Activated naive CD8-positive, alpha-beta T cell treated with anti-CD3 and anti-CD28 coated beads, Interleukin-2, amount 10 ng/mL, durations not matched to agents 7 days and 5 days (primary cell): ENCODE data around the gene FKBP3. TPM values are rescaled to one million over a fixed set of nuclear protein-coding genes. Genes with fewer than 3 reads are reported as not detected.

Experiments used
- ATAC-seq: fragments of 150-1000 bp; cut with Tn5 transposase; one replicate; pipeline ENCODE4 v1.10.0; 2021; ENCODE audit warnings: low read depth, moderate library complexity
- POLR2A ChIA-PET: fragments of 350-600 bp; sonication (Branson Sonifier 250); formaldehyde crosslinking; loops from one replicate; lab custom pipeline; 2021; ENCODE audit warnings: antibody characterized with exemption; lab: Charles Lee
- DNase-seq: peaks from one replicate; pipeline ENCODE4 v3.0.0; 2021
- H3K27ac Mint-ChIP-seq: one replicate; pipeline ENCODE4 v1.8.0; 2022; ENCODE audit warnings: mild to moderate bottlenecking, mixed read lengths
- H3K27me3 Mint-ChIP-seq: one replicate; pipeline ENCODE4 v1.8.0; 2022; ENCODE audit warnings: mild to moderate bottlenecking, moderate library complexity, mixed read lengths
- H3K36me3 Mint-ChIP-seq: one replicate; pipeline ENCODE4 v1.8.0; 2021; ENCODE audit warnings: mild to moderate bottlenecking, mixed read lengths
- H3K4me1 Mint-ChIP-seq: one replicate; pipeline ENCODE4 v1.8.0; 2021; ENCODE audit warnings: mixed read lengths
- H3K4me3 Mint-ChIP-seq: one replicate; pipeline ENCODE4 v1.8.0; 2022; ENCODE audit warnings: mild to moderate bottlenecking, moderate library complexity, mixed read lengths
- H3K9me3 Mint-ChIP-seq: one replicate; pipeline ENCODE4 v1.8.0; 2021; ENCODE audit warnings: mixed read lengths
- total RNA-seq, 2 experiments: library from RNA; stranded (reverse); gene quantifications; one replicate each; pipeline ENCODE4 v1.2.3, GENCODE V29; 2021

The FKBP3 gene
- total RNA-seq, 2 experiments from 2014 or later, result 65.7 to 67.1 TPM

GRCh38 chr14:45070215-45070614 is 64.1 kb downstream of the FKBP3 start:
- peaks cover 2% of the 10 kb centered on the region for H3K36me3 Mint-ChIP-seq
- POLR2A ChIA-PET, result no interaction called here
- H3K4me1 Mint-ChIP-seq, result no peaks in the 10 kb centered on the region
- H3K27me3 Mint-ChIP-seq, result no peaks in the 10 kb centered on the region
- no peak for DNase-seq
- H3K4me3 Mint-ChIP-seq, result no peak overlapping the region
- no peak for ATAC-seq
- H3K9me3 Mint-ChIP-seq, result no peaks in the 10 kb centered on the region
- H3K27ac Mint-ChIP-seq, result no peak overlapping the region

- POLR2A ChIA-PET, result no interaction called here
- no peak overlapping the region for H3K4me3 Mint-ChIP-seq
- H3K4me1 Mint-ChIP-seq, result no peaks in the 10 kb centered on the region
- no peaks in the 10 kb centered on the region for H3K9me3 Mint-ChIP-seq
- ATAC-seq, result no peak
- no peak overlapping the region for H3K27ac Mint-ChIP-seq
- peaks cover 4% of the 10 kb centered on the region for H3K36me3 Mint-ChIP-seq
- DNase-seq, result no peak
- H3K27me3 Mint-ChIP-seq, result no peaks in the 10 kb centered on the region
Observed at GRCh38 chr14:45068396-45068795, 65.9 kb downstream of the FKBP3 start.

DNA sequence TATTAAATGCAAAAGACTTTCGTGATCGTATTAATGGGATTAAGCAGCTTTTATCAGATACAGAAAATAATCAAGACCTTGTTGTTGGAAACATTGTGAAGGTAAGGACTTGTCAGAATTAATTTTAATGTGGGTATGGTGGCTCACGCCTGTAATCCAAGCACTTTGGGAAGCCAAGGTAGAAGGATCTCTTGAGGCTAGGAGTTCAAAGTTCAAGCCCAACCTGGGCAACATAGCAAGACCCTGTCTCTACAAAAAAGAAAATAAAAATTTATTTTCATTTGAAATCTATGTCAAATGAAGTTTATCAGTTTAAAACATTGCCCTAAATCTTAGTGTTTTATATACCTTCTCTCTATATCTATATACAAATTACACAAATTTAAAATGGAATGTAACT is 67.6 kb downstream of the FKBP3 start:
- ATAC-seq, result no peak
- no peaks in the 10 kb centered on the region for H3K4me1 Mint-ChIP-seq
- no peak overlapping the region for H3K4me3 Mint-ChIP-seq
- POLR2A ChIA-PET, result no interaction called here
- DNase-seq, result no peak
- no peaks in the 10 kb centered on the region for H3K27me3 Mint-ChIP-seq
- H3K36me3 Mint-ChIP-seq, result peaks cover 6% of the 10 kb centered on the region
- no peaks in the 10 kb centered on the region for H3K9me3 Mint-ChIP-seq
- H3K27ac Mint-ChIP-seq, result no peak overlapping the region

DNA sequence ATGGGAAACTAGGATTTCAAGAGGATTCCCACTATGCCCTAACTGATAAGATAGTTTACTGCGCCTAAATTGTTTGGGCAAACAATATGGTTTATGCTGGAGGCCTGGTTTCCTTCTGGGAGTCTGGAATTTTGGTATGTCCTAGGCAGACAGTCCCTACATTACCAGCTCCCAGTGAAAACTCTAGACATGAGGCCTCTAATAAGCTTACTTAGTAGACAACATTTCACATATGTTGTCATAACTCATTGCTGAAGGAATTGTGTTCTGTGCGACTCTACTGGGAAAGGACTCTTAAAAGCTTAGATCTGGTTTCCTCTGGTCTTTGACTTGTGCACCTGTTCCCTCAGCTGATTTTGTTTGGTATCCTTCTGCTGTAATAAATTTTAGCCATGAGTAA is 68.3 kb downstream of the FKBP3 start:
- no peak overlapping the region for H3K27ac Mint-ChIP-seq
- no peaks in the 10 kb centered on the region for H3K27me3 Mint-ChIP-seq
- no peak overlapping the region for H3K4me3 Mint-ChIP-seq
- H3K9me3 Mint-ChIP-seq, result no peaks in the 10 kb centered on the region
- peaks cover 6% of the 10 kb centered on the region for H3K36me3 Mint-ChIP-seq
- H3K4me1 Mint-ChIP-seq, result no peaks in the 10 kb centered on the region
- ATAC-seq (no peak), DNase-seq (no peak)
- POLR2A ChIA-PET, result no interaction called here

Other genes with a start within 250 kb of the FKBP3 start
- gene KLHL28, start 172.5 kb downstream of the FKBP3 start, total RNA-seq, result 10 to 100 TPM; 19.6 to 22.4 TPM
- gene TOGARAM1, start 172.3 kb downstream of the FKBP3 start, total RNA-seq, result 10 to 100 TPM; 11.4 to 11.9 TPM
- gene PRPF39, start 50.4 kb downstream of the FKBP3 start, total RNA-seq, result 10 to 100 TPM; 54.8 to 56.8 TPM
- gene FANCM, start 1.4 kb upstream of the FKBP3 start, total RNA-seq, result 10 to 100 TPM; 15.0 to 17.7 TPM
- gene MIS18BP1, start 118.7 kb upstream of the FKBP3 start, total RNA-seq, result 10 to 100 TPM; 52.0 to 57.2 TPM